GM12891 (cell line): ENCODE results near the gene OPCML.

Experiments
- PAX5 ChIP-seq: IDR thresholded peaks from 2 replicates; pipeline ENCODE4 v1.6.1; 2011; ENCODE audit warnings: low read length, moderate library complexity, mild to moderate bottlenecking; ENCODE audit not compliant: insufficient read depth, severe bottlenecking
- POLR2A ChIP-seq: IDR thresholded peaks from 2 replicates; pipeline ENCODE4 v1.6.1; 2011; ENCODE audit warnings: low read depth, low read length, control low read depth
- POLR2AphosphoS5 ChIP-seq: IDR thresholded peaks from 2 replicates; pipeline ENCODE4 v1.6.1; 2011; ENCODE audit warnings: low read depth, low read length, control low read depth
- SPI1 ChIP-seq: IDR thresholded peaks from 2 replicates; pipeline ENCODE4 v1.6.1; 2011; ENCODE audit warnings: low read depth, low read length, control low read depth

GRCh38 chr11:132626446-132626845 is 905.9 kb downstream of the OPCML start:
- TF ChIP-seq POLR2A (no peak), SPI1 (no peak), POLR2AphosphoS5 (no peak), PAX5 (no peak)
